Activated naive CD4-positive, alpha-beta T cell treated with anti-CD3 and anti-CD28 coated beads, Interleukin-2, amount 10 ng/mL, durations not matched to agents 7 days and 5 days (primary cell): ENCODE results near the gene HDAC2.

ENCODE experiments used
- CTCF ChIA-PET: fragments of 350-600 bp; sonication (Branson Sonifier 250); formaldehyde crosslinking; loops from one replicate; lab custom pipeline; 2021; ENCODE audit warnings: antibody characterized with exemption; lab: Charles Lee
- DNase-seq: peaks from one replicate; pipeline ENCODE4 v3.0.0-alpha.2; 2020
- H3K27ac Mint-ChIP-seq: one replicate; pipeline ENCODE4 v1.8.0; 2021; ENCODE audit warnings: mild to moderate bottlenecking, moderate library complexity, mixed read lengths
- H3K27me3 Mint-ChIP-seq: one replicate; pipeline ENCODE4 v1.8.0; 2021; ENCODE audit warnings: mild to moderate bottlenecking, mixed read lengths
- H3K36me3 Mint-ChIP-seq: one replicate; pipeline ENCODE4 v1.8.0; 2021; ENCODE audit warnings: mixed read lengths
- H3K4me1 Mint-ChIP-seq: one replicate; pipeline ENCODE4 v1.8.0; 2021; ENCODE audit warnings: mixed read lengths
- H3K4me3 Mint-ChIP-seq: one replicate; pipeline ENCODE4 v1.8.0; 2021; ENCODE audit warnings: mild to moderate bottlenecking, moderate library complexity, mixed read lengths
- H3K9me3 Mint-ChIP-seq: one replicate; pipeline ENCODE4 v1.8.0; 2021; ENCODE audit warnings: mixed read lengths

Gene HDAC2

DNA sequence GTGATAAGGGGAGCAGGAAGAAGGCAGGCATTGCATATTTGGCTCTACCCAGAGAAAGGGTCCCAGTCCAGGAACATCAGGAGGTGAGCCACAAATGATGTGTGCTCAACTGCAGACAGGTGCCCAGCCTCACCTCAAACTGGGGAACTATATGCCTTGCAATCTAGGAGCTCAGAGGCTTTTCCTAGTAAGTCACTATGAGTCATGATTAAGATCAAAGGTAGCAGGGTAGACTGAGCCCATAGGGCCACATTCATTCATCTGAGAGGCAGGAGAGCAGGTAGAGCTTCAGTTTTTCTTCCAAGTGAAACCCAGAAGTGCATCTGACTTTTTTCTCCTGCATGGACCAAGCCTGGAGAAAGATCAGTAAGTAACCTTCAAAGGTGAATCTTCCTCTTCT is 82.5 kb downstream of the HDAC2 start:
- Mint-ChIP-seq H3K9me3 (no peaks in the 10 kb centered on the region), H3K36me3 (no peaks in the 10 kb centered on the region), H3K4me3 (no peak overlapping the region), H3K4me1 (no peaks in the 10 kb centered on the region), H3K27ac (no peak overlapping the region), H3K27me3 (peaks cover 11% of the 10 kb centered on the region)
- no peak for DNase-seq
- CTCF ChIA-PET: interaction anchor here (0.7 kb wide), 1 partner anchor 154 kb away, joined by 3 read pairs; no protein-coding TSS in a partner anchor

DNA sequence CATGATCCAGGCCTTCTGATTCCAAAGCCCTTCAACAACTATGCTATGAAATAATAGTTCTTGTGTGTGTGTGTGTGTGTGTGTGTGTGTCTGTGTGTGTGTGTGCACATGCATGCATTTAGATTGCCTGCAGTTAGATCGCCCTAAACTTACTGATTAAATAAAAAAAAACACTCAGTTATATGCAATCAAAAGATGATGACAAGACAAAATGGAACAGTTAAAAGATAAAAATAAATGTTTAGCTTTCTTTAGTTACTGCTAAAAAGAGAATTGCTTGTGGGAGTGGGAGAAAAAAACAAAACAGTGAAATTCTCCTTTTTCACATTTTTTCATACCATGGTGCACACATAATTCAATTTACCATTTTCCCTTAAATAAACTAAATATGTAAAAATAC is 84.4 kb downstream of the HDAC2 start:
- CTCF ChIA-PET: no interaction called here
- Mint-ChIP-seq H3K27me3 (peaks cover 11% of the 10 kb centered on the region), H3K9me3 (no peaks in the 10 kb centered on the region), H3K27ac (no peak overlapping the region), H3K4me3 (no peak overlapping the region), H3K36me3 (no peaks in the 10 kb centered on the region), H3K4me1 (no peaks in the 10 kb centered on the region)
- no peak for DNase-seq

DNA sequence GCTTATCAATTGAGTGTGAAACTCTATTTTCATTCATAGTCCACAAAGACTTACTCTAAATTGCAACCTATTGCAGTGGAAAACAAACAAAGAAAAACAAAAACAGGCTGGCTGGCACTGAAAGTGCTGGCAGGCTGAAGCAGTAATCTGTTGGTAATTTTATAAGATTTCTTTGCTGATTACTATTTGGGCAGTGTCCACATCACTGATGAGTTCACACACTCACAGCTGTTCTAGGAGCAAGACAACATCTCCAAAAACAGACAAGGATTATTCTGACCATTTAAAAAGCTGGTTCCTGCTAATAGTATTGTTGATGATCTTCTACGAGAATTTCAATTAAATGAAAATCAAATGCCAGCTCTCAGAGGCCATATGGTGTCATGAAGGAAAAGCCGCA is 86.9 kb downstream of the HDAC2 start:
- Mint-ChIP-seq H3K27ac (no peak overlapping the region), H3K27me3 (peaks cover 18% of the 10 kb centered on the region), H3K36me3 (no peaks in the 10 kb centered on the region), H3K4me3 (no peak overlapping the region), H3K9me3 (no peaks in the 10 kb centered on the region), H3K4me1 (no peaks in the 10 kb centered on the region)
- DNase-seq: no peak
- CTCF ChIA-PET: interaction anchor here (1.4 kb wide), 1 partner anchor 24 kb away, joined by 4 read pairs; no protein-coding TSS in a partner anchor
